ENCODE data around the gene ANKRD34C. TPM values are rescaled to one million over a fixed set of nuclear protein-coding genes. Genes with fewer than 3 reads are reported as not detected.
A peak's percentile ranks its signal among the peaks of the same experiment; 100 is the strongest.

Gene ANKRD34C
- total RNA-seq, 1 experiment from 2014 or later: not detected

- peak overlapping the region; percentile 84 for H3K4me2 ChIP-seq
- peaks cover 23% of the 10 kb centered on the region; the same call in 1 of the 2 replicates for H3F3A ChIP-seq (ENCODE audit: insufficient read depth, low read depth)
- TF ChIP-seq EZH2 (IDR thresholded peaks at IDR 0.05; ENCODE audit: low read depth) (no peak), CTCF (conservative IDR thresholded peaks at IDR 0.05) (no peak)
- H3K4me1 ChIP-seq (replicated peaks; ENCODE audit: insufficient read depth): peaks cover 33% of the 10 kb centered on the region
- H3K27ac ChIP-seq: no peak overlapping the region
- no peak for DNase-seq
- peaks cover 18% of the 10 kb centered on the region for H3K36me3 ChIP-seq (ENCODE audit: low read depth)
- intact Hi-C loops (cut with micrococcal nuclease; ENCODE audit: unreplicated experiment): no loop called here
- H3K27me3 ChIP-seq (ENCODE audit: insufficient read depth, low read depth): peaks cover 13% of the 10 kb centered on the region; the same call in 1 of the 2 replicates
- 0 out of 2 replicates have a peak, but pooled peaks cover under 1% of the 10 kb centered on the region for H4K20me1 ChIP-seq (ENCODE audit: insufficient read depth)
- no peaks in the 10 kb centered on the region; the same call in 1 of the 2 replicates for H3K9me3 ChIP-seq (ENCODE audit: insufficient read depth, low read depth)
- H3K9me2 ChIP-seq (ENCODE audit: insufficient read depth): no peaks in the 10 kb centered on the region
- no TSS peak for BruUV-seq (replicated peaks)
- H2AFZ ChIP-seq: peak overlapping the region; percentile 86
- peaks cover 36% of the 10 kb centered on the region for H3K79me2 ChIP-seq (ENCODE audit: low read depth)
- peak overlapping the region; percentile 76; the same call in 1 of the 2 replicates for H3K4me3 ChIP-seq
- CTCF ChIA-PET: interaction anchor here (0.6 to 0.7 kb wide), 2 partner anchors 13 to 115 kb away, joined by 3 to 4 read pairs; no protein-coding TSS in a partner anchor
- POLR2A ChIA-PET (ENCODE audit: unreplicated experiment): interaction anchor here (0.6 to 0.7 kb wide), 2 partner anchors 250 to 429 kb away, joined by 4 to 9 read pairs; no protein-coding TSS in a partner anchor
These were observed 28.1 kb downstream of the ANKRD34C start for GRCh38 chr15:79310612-79310984.

GRCh38 chr15:79310985-79311900 is 28.7 kb downstream of the ANKRD34C start, which contains the start of gene TMED3:
Gene TMED3, plus strand, starts transcription at chr15:79311112. Its CDS starts 138 bp downstream, at chr15:79311250.
- intact Hi-C loops (cut with micrococcal nuclease; ENCODE audit: unreplicated experiment): no loop called here
- BruUV-seq (replicated peaks): no TSS peak

More at GRCh38 chr15:79310985-79311900, 28.7 kb downstream of the ANKRD34C start, which contains the start of gene TMED3:
- ChIA-PET CTCF (interaction anchor here (0.6 to 0.7 kb wide), 2 partner anchors 13 to 130 kb away, joined by 4 read pairs; no protein-coding TSS in a partner anchor), POLR2A (ENCODE audit: unreplicated experiment) (interaction anchor here (0.6 to 0.7 kb wide), 2 partner anchors 250 to 430 kb away, joined by 4 to 9 read pairs; no protein-coding TSS in a partner anchor)
- Histone ChIP-seq H3K4me2 (peak within 1 kb of the TSS; percentile 90), H3K4me1 (replicated peaks; ENCODE audit: insufficient read depth) (peaks cover 35% of the 10 kb centered on the region), H3F3A (ENCODE audit: insufficient read depth, low read depth) (peaks cover 23% of the 10 kb centered on the region; the same call in 1 of the 2 replicates), H3K79me2 (ENCODE audit: low read depth) (peaks cover 42% of the 10 kb centered on the region), H2AFZ (peak within 1 kb of the TSS; percentile 98), H4K20me1 (ENCODE audit: insufficient read depth) (peaks cover 7% of the 10 kb centered on the region), H3K4me3 (peak within 1 kb of the TSS; percentile 76), H3K27me3 (ENCODE audit: insufficient read depth, low read depth) (peaks cover 6% of the 10 kb centered on the region; the same call in 1 of the 2 replicates), H3K9me2 (ENCODE audit: insufficient read depth) (no peaks in the 10 kb centered on the region), H3K27ac (peak within 1 kb of the TSS; percentile 53), H3K36me3 (ENCODE audit: low read depth) (peaks cover 24% of the 10 kb centered on the region), H3K9me3 (ENCODE audit: insufficient read depth, low read depth) (no peaks in the 10 kb centered on the region; the same call in 1 of the 2 replicates)
- TF ChIP-seq CTCF (conservative IDR thresholded peaks at IDR 0.05): no peak
- no peak for TF ChIP-seq EZH2 (IDR thresholded peaks at IDR 0.05; ENCODE audit: low read depth)
- peak; percentile 72 to 85 for DNase-seq

Measured in PC-9 (cell line).